ENCODE measurements around the gene STRIP1.

DNA sequence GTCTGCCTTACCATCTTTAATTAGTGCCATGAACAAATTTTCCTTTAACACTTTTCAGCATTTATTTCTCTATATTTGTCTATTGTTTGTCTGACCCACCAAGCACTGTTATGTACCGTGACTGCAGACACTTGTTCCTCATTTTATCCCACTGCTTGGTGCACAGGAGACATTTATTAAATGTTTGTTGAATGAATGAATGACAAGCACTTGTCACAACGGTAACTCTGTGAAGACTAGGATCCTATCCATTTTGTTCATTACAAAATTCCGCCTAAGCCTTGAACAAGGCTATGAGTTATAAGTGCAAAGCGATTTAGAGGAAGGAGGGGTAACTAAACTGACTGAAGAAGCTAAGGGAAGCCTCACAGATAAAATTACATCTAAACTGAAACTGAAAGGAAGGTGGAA, 379 bp upstream of the STRIP1 start:
- TF ChIP-seq, protein P1, sequence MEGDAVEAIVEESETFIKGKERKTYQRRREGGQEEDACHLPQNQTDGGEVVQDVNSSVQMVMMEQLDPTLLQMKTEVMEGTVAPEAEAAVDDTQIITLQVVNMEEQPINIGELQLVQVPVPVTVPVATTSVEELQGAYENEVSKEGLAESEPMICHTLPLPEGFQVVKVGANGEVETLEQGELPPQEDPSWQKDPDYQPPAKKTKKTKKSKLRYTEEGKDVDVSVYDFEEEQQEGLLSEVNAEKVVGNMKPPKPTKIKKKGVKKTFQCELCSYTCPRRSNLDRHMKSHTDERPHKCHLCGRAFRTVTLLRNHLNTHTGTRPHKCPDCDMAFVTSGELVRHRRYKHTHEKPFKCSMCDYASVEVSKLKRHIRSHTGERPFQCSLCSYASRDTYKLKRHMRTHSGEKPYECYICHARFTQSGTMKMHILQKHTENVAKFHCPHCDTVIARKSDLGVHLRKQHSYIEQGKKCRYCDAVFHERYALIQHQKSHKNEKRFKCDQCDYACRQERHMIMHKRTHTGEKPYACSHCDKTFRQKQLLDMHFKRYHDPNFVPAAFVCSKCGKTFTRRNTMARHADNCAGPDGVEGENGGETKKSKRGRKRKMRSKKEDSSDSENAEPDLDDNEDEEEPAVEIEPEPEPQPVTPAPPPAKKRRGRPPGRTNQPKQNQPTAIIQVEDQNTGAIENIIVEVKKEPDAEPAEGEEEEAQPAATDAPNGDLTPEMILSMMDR (conservative IDR thresholded peaks at IDR 0.05; ENCODE audit: low read length) = no peak
- no peak for TF ChIP-seq EZH2phosphoT487 (IDR thresholded peaks at IDR 0.05; ENCODE audit: borderline replicate concordance)
